ENCODE data around the gene RAB3GAP1.

The RAB3GAP1 gene

DNA sequence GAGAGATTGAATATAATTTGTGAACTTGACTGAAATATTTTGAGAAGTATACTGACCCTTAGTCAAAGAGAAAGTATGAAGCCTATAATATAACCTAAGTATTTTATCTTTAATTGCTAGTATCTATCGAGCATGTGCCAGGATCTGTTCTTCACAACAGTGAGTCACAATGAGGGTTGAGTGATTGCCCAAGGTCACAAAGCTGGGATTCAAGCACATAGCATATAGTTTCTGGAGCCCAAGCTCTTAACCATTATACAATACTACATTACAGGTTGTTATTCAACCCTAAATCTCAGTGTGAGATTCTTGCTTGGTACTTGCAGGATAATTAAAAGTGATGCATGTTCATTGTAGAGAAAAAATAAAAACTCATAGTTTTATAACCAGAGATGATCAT lies 97.2 kb downstream of the RAB3GAP1 start:
- peaks cover 2% of the 10 kb centered on the region for H3K9me3 ChIP-seq (ENCODE audit: low read length)
- H3K9ac ChIP-seq (ENCODE audit: low read length) = no peak overlapping the region
- H3K27me3 ChIP-seq (ENCODE audit: insufficient read depth, low read length) = no peaks in the 10 kb centered on the region
- H3K36me3 ChIP-seq (ENCODE audit: insufficient read depth, low read length) = peaks cover 59% of the 10 kb centered on the region
- H3K4me2 ChIP-seq (ENCODE audit: low read length) = no peak overlapping the region
- H2AFZ ChIP-seq (ENCODE audit: low read length) = no peak overlapping the region
- no peak overlapping the region for H3K4me3 ChIP-seq (ENCODE audit: low read depth, low read length, poor library complexity, severe bottlenecking)
- no peaks in the 10 kb centered on the region for H3K9me2 ChIP-seq (ENCODE audit: low read depth, low read length)
- H3K27ac ChIP-seq (ENCODE audit: low read depth, low read length, poor library complexity, severe bottlenecking) = no peak overlapping the region
- H3K4me1 ChIP-seq (ENCODE audit: insufficient read depth, low read length, severe bottlenecking) = no peaks in the 10 kb centered on the region
- no peaks in the 10 kb centered on the region for H3F3A ChIP-seq (ENCODE audit: insufficient read depth, low read length)
- no peak for TF ChIP-seq EZH2 (IDR thresholded peaks at IDR 0.05; ENCODE audit: borderline replicate concordance, low read length)
- TF ChIP-seq, protein P1, sequence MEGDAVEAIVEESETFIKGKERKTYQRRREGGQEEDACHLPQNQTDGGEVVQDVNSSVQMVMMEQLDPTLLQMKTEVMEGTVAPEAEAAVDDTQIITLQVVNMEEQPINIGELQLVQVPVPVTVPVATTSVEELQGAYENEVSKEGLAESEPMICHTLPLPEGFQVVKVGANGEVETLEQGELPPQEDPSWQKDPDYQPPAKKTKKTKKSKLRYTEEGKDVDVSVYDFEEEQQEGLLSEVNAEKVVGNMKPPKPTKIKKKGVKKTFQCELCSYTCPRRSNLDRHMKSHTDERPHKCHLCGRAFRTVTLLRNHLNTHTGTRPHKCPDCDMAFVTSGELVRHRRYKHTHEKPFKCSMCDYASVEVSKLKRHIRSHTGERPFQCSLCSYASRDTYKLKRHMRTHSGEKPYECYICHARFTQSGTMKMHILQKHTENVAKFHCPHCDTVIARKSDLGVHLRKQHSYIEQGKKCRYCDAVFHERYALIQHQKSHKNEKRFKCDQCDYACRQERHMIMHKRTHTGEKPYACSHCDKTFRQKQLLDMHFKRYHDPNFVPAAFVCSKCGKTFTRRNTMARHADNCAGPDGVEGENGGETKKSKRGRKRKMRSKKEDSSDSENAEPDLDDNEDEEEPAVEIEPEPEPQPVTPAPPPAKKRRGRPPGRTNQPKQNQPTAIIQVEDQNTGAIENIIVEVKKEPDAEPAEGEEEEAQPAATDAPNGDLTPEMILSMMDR (IDR thresholded peaks at IDR 0.05; ENCODE audit: low read length) = no peak
- no peaks in the 10 kb centered on the region for H4K20me1 ChIP-seq (ENCODE audit: insufficient read depth, low read length)
- no peaks in the 10 kb centered on the region for H3K79me2 ChIP-seq (ENCODE audit: insufficient read depth, low read length)

DNA sequence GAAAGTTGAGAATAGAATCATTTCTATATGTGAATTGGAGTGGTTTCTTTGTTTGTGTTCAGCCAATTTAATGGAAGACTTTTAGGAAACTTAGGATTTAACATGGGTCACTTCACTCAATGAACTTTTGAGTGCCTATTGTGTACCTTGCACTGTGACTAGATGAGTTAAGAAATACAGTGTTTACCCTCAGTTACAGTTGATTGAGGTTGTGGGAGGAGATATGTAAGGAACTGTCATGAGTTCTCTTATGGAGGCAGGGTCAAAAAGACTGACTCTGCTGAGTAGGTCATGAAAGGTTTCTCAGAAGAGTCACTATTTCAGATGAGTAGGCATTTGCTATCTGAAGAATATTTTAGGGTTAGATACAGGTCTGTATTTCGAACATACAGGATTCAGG lies 98.6 kb downstream of the RAB3GAP1 start:
- Histone ChIP-seq H3K9me2 (ENCODE audit: low read depth, low read length) (no peaks in the 10 kb centered on the region), H3K27ac (ENCODE audit: low read depth, low read length, poor library complexity, severe bottlenecking) (no peak overlapping the region), H3K4me3 (ENCODE audit: low read depth, low read length, poor library complexity, severe bottlenecking) (no peak overlapping the region), H3K4me1 (ENCODE audit: insufficient read depth, low read length, severe bottlenecking) (no peaks in the 10 kb centered on the region), H3K27me3 (ENCODE audit: insufficient read depth, low read length) (no peaks in the 10 kb centered on the region), H3K79me2 (ENCODE audit: insufficient read depth, low read length) (no peaks in the 10 kb centered on the region), H3K36me3 (ENCODE audit: insufficient read depth, low read length) (peaks cover 67% of the 10 kb centered on the region), H3K9me3 (ENCODE audit: low read length) (no peaks in the 10 kb centered on the region), H4K20me1 (ENCODE audit: insufficient read depth, low read length) (no peaks in the 10 kb centered on the region), H2AFZ (ENCODE audit: low read length) (no peak overlapping the region), H3K4me2 (ENCODE audit: low read length) (no peak overlapping the region), H3K9ac (ENCODE audit: low read length) (no peak overlapping the region), H3F3A (ENCODE audit: insufficient read depth, low read length) (no peaks in the 10 kb centered on the region)
- TF ChIP-seq, protein P1 (IDR thresholded peaks at IDR 0.05; ENCODE audit: low read length) = no peak
- no peak for TF ChIP-seq EZH2 (IDR thresholded peaks at IDR 0.05; ENCODE audit: borderline replicate concordance, low read length)

DNA sequence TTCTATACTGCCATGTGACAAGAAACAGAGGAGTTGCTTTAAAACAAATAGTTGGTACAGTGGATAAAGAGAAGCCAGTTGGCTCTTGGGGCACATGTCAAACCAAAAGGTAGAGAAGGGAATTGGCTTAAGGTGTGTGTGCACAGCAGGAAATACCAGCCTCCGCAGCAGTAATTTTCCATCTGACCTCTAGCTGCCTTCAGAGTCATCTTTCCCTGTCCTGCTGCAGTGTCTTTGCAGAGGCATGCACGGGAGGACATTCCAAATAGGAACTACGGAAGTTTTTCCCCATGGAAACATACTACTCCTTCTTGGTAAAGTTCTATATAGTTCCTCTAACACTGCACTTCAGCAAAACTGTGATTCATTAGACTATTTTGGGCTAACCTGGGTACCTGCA lies 99.5 kb downstream of the RAB3GAP1 start:
- Histone ChIP-seq H3K27ac (ENCODE audit: low read depth, low read length, poor library complexity, severe bottlenecking) (no peak overlapping the region), H3K79me2 (ENCODE audit: insufficient read depth, low read length) (no peaks in the 10 kb centered on the region), H4K20me1 (ENCODE audit: insufficient read depth, low read length) (no peaks in the 10 kb centered on the region), H3K9me2 (ENCODE audit: low read depth, low read length) (no peaks in the 10 kb centered on the region), H3K9me3 (ENCODE audit: low read length) (no peaks in the 10 kb centered on the region), H3K36me3 (ENCODE audit: insufficient read depth, low read length) (peaks cover 72% of the 10 kb centered on the region), H3K27me3 (ENCODE audit: insufficient read depth, low read length) (no peaks in the 10 kb centered on the region), H2AFZ (ENCODE audit: low read length) (no peak overlapping the region), H3K4me2 (ENCODE audit: low read length) (no peak overlapping the region), H3F3A (ENCODE audit: insufficient read depth, low read length) (no peaks in the 10 kb centered on the region), H3K4me3 (ENCODE audit: low read depth, low read length, poor library complexity, severe bottlenecking) (no peak overlapping the region), H3K9ac (ENCODE audit: low read length) (no peak overlapping the region), H3K4me1 (ENCODE audit: insufficient read depth, low read length, severe bottlenecking) (no peaks in the 10 kb centered on the region)
- no peak for TF ChIP-seq EZH2 (IDR thresholded peaks at IDR 0.05; ENCODE audit: borderline replicate concordance, low read length)

DNA sequence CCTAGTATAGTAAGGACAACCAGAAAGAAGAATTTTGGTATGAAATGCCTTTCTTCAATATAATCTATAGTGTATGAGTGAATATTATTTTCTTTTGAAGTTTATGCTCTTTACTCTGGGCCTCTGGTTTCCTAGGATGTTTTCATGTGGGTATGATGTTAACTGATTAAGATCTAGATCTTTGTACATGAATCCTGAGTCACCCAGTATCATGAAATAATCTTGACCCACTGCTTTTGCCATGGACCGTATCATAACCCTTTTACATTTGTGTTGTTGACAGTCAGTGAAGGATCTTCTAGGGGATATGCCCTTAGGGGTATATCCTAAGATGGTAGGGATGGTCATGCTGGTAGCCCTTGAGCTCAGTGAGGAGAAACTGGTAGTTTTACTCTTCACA lies 100.3 kb downstream of the RAB3GAP1 start:
- Histone ChIP-seq H3K4me3 (ENCODE audit: low read depth, low read length, poor library complexity, severe bottlenecking) (no peak overlapping the region), H3K9ac (ENCODE audit: low read length) (no peak overlapping the region), H2AFZ (ENCODE audit: low read length) (no peak overlapping the region), H4K20me1 (ENCODE audit: insufficient read depth, low read length) (no peaks in the 10 kb centered on the region), H3K27me3 (ENCODE audit: insufficient read depth, low read length) (no peaks in the 10 kb centered on the region), H3K79me2 (ENCODE audit: insufficient read depth, low read length) (no peaks in the 10 kb centered on the region), H3F3A (ENCODE audit: insufficient read depth, low read length) (no peaks in the 10 kb centered on the region), H3K9me3 (ENCODE audit: low read length) (no peaks in the 10 kb centered on the region), H3K9me2 (ENCODE audit: low read depth, low read length) (no peaks in the 10 kb centered on the region), H3K4me1 (ENCODE audit: insufficient read depth, low read length, severe bottlenecking) (no peaks in the 10 kb centered on the region), H3K36me3 (ENCODE audit: insufficient read depth, low read length) (peaks cover 77% of the 10 kb centered on the region), H3K4me2 (ENCODE audit: low read length) (no peak overlapping the region), H3K27ac (ENCODE audit: low read depth, low read length, poor library complexity, severe bottlenecking) (no peak overlapping the region)
- no peak for TF ChIP-seq EZH2 (IDR thresholded peaks at IDR 0.05; ENCODE audit: borderline replicate concordance, low read length)

Data from OCI-LY1 (cell line).